GM23338 (cell line): Measurements from ENCODE around the gene GLP1R. TPM values are rescaled to one million over a fixed set of nuclear protein-coding genes. Genes with fewer than 3 reads are reported as not detected.

Experiments
- ATAC-seq: fragments of 200-7000 bp; cut with Tn5 transposase; 3 replicates; pipeline ENCODE4 v1.9.1; 2020
- DNase-seq: peaks from one replicate; pipeline ENCODE4 v3.0.0-alpha.2; 2015; ENCODE audit warnings: low spot score
- H2AFZ ChIP-seq: fragments of 200-600 bp; sonication (generic); 2 replicates; pipeline ENCODE4 v1.8.0; 2016; ENCODE audit warnings: antibody characterized with exemption, mild to moderate bottlenecking, moderate library complexity
- H3F3A ChIP-seq: fragments of 200-600 bp; sonication (generic); replicated peaks from 2 replicates; pipeline ENCODE4 v1.8.0; 2017; ENCODE audit warnings: antibody characterized with exemption, mixed run types, low read depth
- H3K27ac ChIP-seq: fragments of 200-600 bp; sonication (generic); 2 replicates; pipeline ENCODE4 v1.6.1; 2016; ENCODE audit warnings: low read depth
- H3K27me3 ChIP-seq: fragments of 200-600 bp; sonication (generic); 2 replicates; pipeline ENCODE4 v1.8.0; 2016; ENCODE audit warnings: mild to moderate bottlenecking, mixed run types, moderate library complexity; ENCODE audit not compliant: insufficient read depth
- H3K36me3 ChIP-seq: fragments of 200-600 bp; sonication (generic); 2 replicates; pipeline ENCODE4 v1.8.0; 2016; ENCODE audit warnings: mild to moderate bottlenecking; ENCODE audit not compliant: insufficient read depth
- H3K4me1 ChIP-seq: fragments of 200-600 bp; sonication (generic); 2 replicates; pipeline ENCODE4 v1.8.0; 2016; ENCODE audit warnings: mild to moderate bottlenecking, moderate library complexity; ENCODE audit not compliant: insufficient read depth
- H3K4me2 ChIP-seq: fragments of 200-600 bp; sonication (generic); 2 replicates; pipeline ENCODE4 v1.7.1; 2017; ENCODE audit warnings: mixed run types
- H3K4me3 ChIP-seq: fragments of 200-600 bp; sonication (generic); 2 replicates; pipeline ENCODE4 v1.6.1; 2016; ENCODE audit warnings: mixed run types
- H3K79me2 ChIP-seq: fragments of 200-600 bp; sonication (generic); replicated peaks from 2 replicates; pipeline ENCODE4 v1.8.0; 2017; ENCODE audit warnings: mild to moderate bottlenecking; ENCODE audit not compliant: insufficient read depth
- H3K9me2 ChIP-seq: fragments of 200-600 bp; sonication (generic); 2 replicates; pipeline ENCODE4 v1.8.0; 2017; ENCODE audit not compliant: insufficient read depth
- H4K20me1 ChIP-seq: fragments of 200-600 bp; sonication (generic); replicated peaks from 2 replicates; pipeline ENCODE4 v1.8.0; 2017; ENCODE audit warnings: mild to moderate bottlenecking; ENCODE audit not compliant: insufficient read depth
- H3K27ac Mint-ChIP-seq: 2 replicates; pipeline ENCODE4 v1.8.0; 2020; ENCODE audit warnings: inconsistent platforms, mild to moderate bottlenecking, moderate library complexity, mixed read lengths
- H3K27me3 Mint-ChIP-seq: 3 replicates; pipeline ENCODE4 v1.8.0; 2022; ENCODE audit warnings: low read depth, mild to moderate bottlenecking, moderate library complexity, mixed read lengths, inconsistent platforms; ENCODE audit not compliant: insufficient read depth, poor library complexity
- H3K36me3 Mint-ChIP-seq: 3 replicates; pipeline ENCODE4 v1.8.0; 2021; ENCODE audit warnings: low read depth, mild to moderate bottlenecking, inconsistent platforms, moderate library complexity, mixed read lengths
- H3K4me1 Mint-ChIP-seq: 3 replicates; pipeline ENCODE4 v1.8.0; 2020; ENCODE audit warnings: mild to moderate bottlenecking, inconsistent platforms, mixed read lengths
- H3K4me3 Mint-ChIP-seq: 3 replicates; pipeline ENCODE4 v1.8.0; 2021; ENCODE audit warnings: moderate library complexity, mild to moderate bottlenecking, inconsistent platforms, mixed read lengths
- H3K9me3 Mint-ChIP-seq: 3 replicates; pipeline ENCODE4 v1.8.0; 2020; ENCODE audit warnings: moderate library complexity, mild to moderate bottlenecking, inconsistent platforms, mixed read lengths
- CREB1 ChIP-seq: fragments of 250-450 bp; sonication (Bioruptor Pico); IDR thresholded peaks from 2 replicates; pipeline ENCODE4 v1.5.0; 2020; ENCODE audit warnings: low read depth, mild to moderate bottlenecking, moderate library complexity
- CTCF ChIP-seq, 2 experiments: fragments of 200-600 bp in 1 of 2; sonication (generic) in 1 of 2; conservative IDR thresholded peaks; 2 replicates each; pipeline versions ENCODE4 v1.5.1 to v1.6.1; 2016 to 2017; ENCODE audit warnings: antibody characterized with exemption in 2 of 2, low read depth in 2 of 2, mild to moderate bottlenecking in 2 of 2, moderate library complexity in 1 of 2
- ETS1 ChIP-seq: IDR thresholded peaks from 2 replicates; pipeline ENCODE4 v1.6.1; 2016; ENCODE audit warnings: antibody characterized with exemption
- EZH2 ChIP-seq: fragments of 200-600 bp; sonication (generic); IDR thresholded peaks from one replicate; pipeline ENCODE4 v1.8.0; 2017; ENCODE audit warnings: antibody characterized with exemption, mild to moderate bottlenecking, low read depth; ENCODE audit not compliant: unreplicated experiment
- JUNB ChIP-seq: IDR thresholded peaks from one replicate; pipeline ENCODE4 v1.6.1; 2016; ENCODE audit warnings: antibody characterized with exemption; ENCODE audit not compliant: unreplicated experiment
- POLR2AphosphoS5 ChIP-seq: IDR thresholded peaks from 2 replicates; pipeline ENCODE4 v1.6.1; 2016; ENCODE audit warnings: antibody characterized with exemption, low read depth
- STAT1 ChIP-seq: IDR thresholded peaks from one replicate; pipeline ENCODE4 v1.6.1; 2016; ENCODE audit warnings: antibody characterized with exemption; ENCODE audit not compliant: unreplicated experiment
- ZNF114 ChIP-seq: fragments of 250-450 bp; sonication (Bioruptor Pico); IDR thresholded peaks from 2 replicates; pipeline ENCODE4 v1.5.0; 2020; ENCODE audit warnings: mild to moderate bottlenecking, moderate library complexity
- ZNF331 ChIP-seq: fragments of 250-450 bp; sonication (Bioruptor Pico); IDR thresholded peaks from 2 replicates; pipeline ENCODE4 v1.5.0; 2020; ENCODE audit warnings: low read depth, mild to moderate bottlenecking, moderate library complexity
- ZNF462 ChIP-seq: fragments of 250-450 bp; sonication (Bioruptor Pico); IDR thresholded peaks from 2 replicates; pipeline ENCODE4 v1.5.0; 2020; ENCODE audit warnings: mild to moderate bottlenecking, moderate library complexity
- polyA plus RNA-seq: library from polyadenylated mRNA; unstranded; fragments of >200 nt; fragmentation: Nextera tagmentation; extraction: Ambion mirVana; gene quantifications from 2 replicates; pipeline ENCODE4 v1.2.1, GENCODE V29; 2016
- total RNA-seq: library from RNA; depleted of rRNA; stranded (reverse); fragments of >200 nt; shearing (Covaris generic); gene quantifications from 2 replicates; pipeline ENCODE4 v1.2.3, GENCODE V29; 2014
- TF ChIP-seq, protein P1 (sequence below): IDR thresholded peaks from one replicate; pipeline ENCODE4 v1.6.1; 2018; ENCODE audit warnings: antibody characterized with exemption; ENCODE audit not compliant: unreplicated experiment

Gene GLP1R
- total and polyA plus RNA-seq, 2 experiments from 2014 or later, result 0.42 to 3.7 TPM

DNA sequence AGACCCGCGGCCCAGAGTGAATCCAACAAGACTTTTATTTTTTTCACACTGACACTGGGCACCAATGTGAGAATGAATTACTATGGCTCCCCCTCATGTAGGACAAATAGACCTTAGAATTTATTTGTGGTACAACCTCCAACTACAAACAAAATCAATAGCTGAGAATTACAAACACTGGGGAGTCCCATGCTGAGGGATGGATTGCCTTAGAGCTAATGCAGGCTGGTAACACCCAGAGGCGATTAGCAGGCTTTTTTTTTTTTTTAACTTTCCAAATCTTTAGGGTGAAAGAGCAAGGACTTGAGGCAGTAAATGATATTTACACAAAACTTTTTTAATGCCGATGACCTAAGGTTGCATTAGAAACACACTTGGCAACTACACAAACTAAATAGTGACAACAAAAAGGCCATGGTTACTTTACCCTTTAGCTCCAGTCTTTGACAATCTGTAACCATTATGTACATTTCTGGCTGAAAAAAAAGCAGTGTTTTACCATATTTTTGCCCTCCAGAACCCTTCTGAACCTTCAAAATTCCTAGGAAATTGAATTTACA, 44.6 kb downstream of the GLP1R start (continued):
- TF ChIP-seq CTCF (conservative IDR thresholded peaks at IDR 0.05; ENCODE audit: low read depth in 2 of 2) (no peak), STAT1 (no peak), ZNF331 (no peak)
- TF ChIP-seq, protein P1, sequence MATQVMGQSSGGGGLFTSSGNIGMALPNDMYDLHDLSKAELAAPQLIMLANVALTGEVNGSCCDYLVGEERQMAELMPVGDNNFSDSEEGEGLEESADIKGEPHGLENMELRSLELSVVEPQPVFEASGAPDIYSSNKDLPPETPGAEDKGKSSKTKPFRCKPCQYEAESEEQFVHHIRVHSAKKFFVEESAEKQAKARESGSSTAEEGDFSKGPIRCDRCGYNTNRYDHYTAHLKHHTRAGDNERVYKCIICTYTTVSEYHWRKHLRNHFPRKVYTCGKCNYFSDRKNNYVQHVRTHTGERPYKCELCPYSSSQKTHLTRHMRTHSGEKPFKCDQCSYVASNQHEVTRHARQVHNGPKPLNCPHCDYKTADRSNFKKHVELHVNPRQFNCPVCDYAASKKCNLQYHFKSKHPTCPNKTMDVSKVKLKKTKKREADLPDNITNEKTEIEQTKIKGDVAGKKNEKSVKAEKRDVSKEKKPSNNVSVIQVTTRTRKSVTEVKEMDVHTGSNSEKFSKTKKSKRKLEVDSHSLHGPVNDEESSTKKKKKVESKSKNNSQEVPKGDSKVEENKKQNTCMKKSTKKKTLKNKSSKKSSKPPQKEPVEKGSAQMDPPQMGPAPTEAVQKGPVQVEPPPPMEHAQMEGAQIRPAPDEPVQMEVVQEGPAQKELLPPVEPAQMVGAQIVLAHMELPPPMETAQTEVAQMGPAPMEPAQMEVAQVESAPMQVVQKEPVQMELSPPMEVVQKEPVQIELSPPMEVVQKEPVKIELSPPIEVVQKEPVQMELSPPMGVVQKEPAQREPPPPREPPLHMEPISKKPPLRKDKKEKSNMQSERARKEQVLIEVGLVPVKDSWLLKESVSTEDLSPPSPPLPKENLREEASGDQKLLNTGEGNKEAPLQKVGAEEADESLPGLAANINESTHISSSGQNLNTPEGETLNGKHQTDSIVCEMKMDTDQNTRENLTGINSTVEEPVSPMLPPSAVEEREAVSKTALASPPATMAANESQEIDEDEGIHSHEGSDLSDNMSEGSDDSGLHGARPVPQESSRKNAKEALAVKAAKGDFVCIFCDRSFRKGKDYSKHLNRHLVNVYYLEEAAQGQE, result no peak

- no peak for DNase-seq
- no peak overlapping the region for H2AFZ ChIP-seq
- no peaks in the 10 kb centered on the region for H4K20me1 ChIP-seq
- H3K36me3 ChIP-seq, result no peaks in the 10 kb centered on the region
- no peaks in the 10 kb centered on the region for H3K36me3 Mint-ChIP-seq
- H3K9me2 ChIP-seq, result no peaks in the 10 kb centered on the region
- peaks cover 10% of the 10 kb centered on the region for H3K4me1 ChIP-seq
- no peaks in the 10 kb centered on the region for H3F3A ChIP-seq
- no peak overlapping the region for H3K27ac Mint-ChIP-seq
- no peak overlapping the region for H3K4me3 Mint-ChIP-seq
- H3K27ac ChIP-seq, result no peak overlapping the region
- no peaks in the 10 kb centered on the region for H3K27me3 Mint-ChIP-seq
- H3K4me1 Mint-ChIP-seq, result peaks cover 23% of the 10 kb centered on the region
- no peaks in the 10 kb centered on the region for H3K9me3 Mint-ChIP-seq
- no peak overlapping the region for H3K4me3 ChIP-seq
- no peaks in the 10 kb centered on the region for H3K27me3 ChIP-seq
- no peaks in the 10 kb centered on the region for H3K79me2 ChIP-seq
- H3K4me2 ChIP-seq, result no peak overlapping the region
- ATAC-seq, result no peak
- TF ChIP-seq ZNF331 (no peak), POLR2AphosphoS5 (no peak), JUNB (no peak), ZNF462 (no peak), ZNF114 (no peak), CREB1 (CRISPR knock-in tag) (no peak), EZH2 (no peak), ETS1 (no peak), STAT1 (no peak)
Measured at GRCh38 chr6:39095578-39095977, 47.0 kb downstream of the GLP1R start.
